HEK293T (cell line): ENCODE measurements around the gene OR14I1.
"Not testable (repeated sequence)": the region's sequence is repeated elsewhere in the genome, so short reads cannot be mapped to it uniquely, and the experiment has no call there.

Experiments
- BHLHE40 ChIP-seq: fragments of 450-650 bp; IDR thresholded peaks from 2 replicates; pipeline ENCODE4 v1.6.1; 2016; ENCODE audit warnings: mild to moderate bottlenecking, moderate library complexity, borderline replicate concordance
- CTBP1 ChIP-seq: fragments of 450-650 bp; IDR thresholded peaks from 2 replicates; pipeline ENCODE4 v1.6.1; 2016; ENCODE audit warnings: borderline replicate concordance
- FOXM1 ChIP-seq: fragments of 450-650 bp; IDR thresholded peaks from 2 replicates; pipeline ENCODE4 v1.6.1; 2017; ENCODE audit warnings: mild to moderate bottlenecking, borderline replicate concordance
- HDGF ChIP-seq: fragments of 450-650 bp; IDR thresholded peaks from 2 replicates; pipeline ENCODE4 v1.6.1; 2017; ENCODE audit warnings: antibody characterized with exemption, borderline replicate concordance
- SP1 ChIP-seq: fragments of 450-650 bp; IDR thresholded peaks from 2 replicates; pipeline ENCODE4 v1.6.1; 2017
- SUZ12 ChIP-seq: fragments of 450-650 bp; IDR thresholded peaks from 2 replicates; pipeline ENCODE4 v1.6.1; 2016; ENCODE audit warnings: mild to moderate bottlenecking
- TARDBP ChIP-seq: fragments of 450-650 bp; IDR thresholded peaks from 2 replicates; pipeline ENCODE4 v1.6.1; 2016
- ZNF384 ChIP-seq: fragments of 450-650 bp; IDR thresholded peaks from 2 replicates; pipeline ENCODE4 v1.6.1; 2016

DNA sequence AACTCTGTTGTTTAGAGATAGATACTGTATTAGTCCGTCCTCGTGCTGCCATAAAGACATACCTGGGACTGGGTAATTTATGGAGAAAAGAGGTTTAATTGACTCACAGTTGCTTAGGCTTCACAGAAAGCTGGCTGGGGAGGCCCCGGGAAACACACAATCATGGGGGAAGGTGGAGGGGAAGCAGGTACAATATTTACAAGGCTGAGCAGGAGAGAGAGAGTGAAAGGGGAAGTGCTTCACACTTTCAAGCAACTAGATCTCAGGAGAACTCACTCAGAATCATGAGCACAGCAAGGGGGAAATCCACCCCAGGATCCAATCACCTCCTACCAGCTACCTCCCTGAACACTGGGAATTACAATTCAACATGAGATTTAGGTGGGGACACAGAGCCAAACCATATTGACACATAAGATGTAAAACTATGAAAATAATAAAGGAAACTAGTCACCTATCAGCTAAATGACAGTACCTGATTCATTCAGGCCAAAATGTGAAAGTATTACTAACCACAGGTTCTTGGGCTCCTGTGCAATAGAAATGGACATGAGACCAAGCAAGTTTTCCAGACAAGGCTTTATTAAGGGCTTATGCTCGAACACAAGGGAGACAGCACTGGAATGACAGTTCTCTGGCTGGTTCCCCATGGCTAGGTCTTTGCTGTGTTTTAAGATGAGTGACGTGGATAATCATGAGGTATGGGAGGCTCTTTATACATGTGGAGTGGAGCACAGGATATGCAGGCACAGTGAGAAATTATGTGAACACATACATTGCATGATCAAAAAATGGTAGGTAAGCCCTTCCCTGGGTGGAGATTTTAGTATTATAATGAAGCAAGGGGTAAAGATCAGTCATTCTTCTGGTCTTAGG lies 38.9 kb downstream of the OR14I1 start:
- TF ChIP-seq HDGF, SUZ12, ZNF384, FOXM1, TARDBP, BHLHE40, CTBP1, SP1: not testable (repeated sequence)
